Esophagus muscularis mucosa (tissue), 4 donors: ENCODE results near the gene MRC2. TPM values are rescaled to one million over a fixed set of nuclear protein-coding genes. Genes with fewer than 3 reads are reported as not detected.

Experiments used
- DNase-seq: peaks from one replicate; pipeline ENCODE4 v3.0.0-alpha.2; 2017; ENCODE audit errors: extremely low spot score
- H3K27ac ChIP-seq, 4 donors: fragments of 200-600 bp; sonication (generic); replicated peaks in 1 of 4; 1 replicate in 3 of 4; 2 replicates in 1 of 4; pipeline ENCODE4 v1.5.1; 2016 to 2019; ENCODE audit warnings: mild to moderate bottlenecking in 1 of 4
- H3K27me3 ChIP-seq, 4 donors: fragments of 200-600 bp; sonication (generic); one replicate each; pipeline versions ENCODE4 v1.5.1 to v1.6.0; 2016 to 2019
- H3K36me3 ChIP-seq, 4 donors: fragments of 200-600 bp; sonication (generic); one replicate each; pipeline ENCODE4 v1.5.1; 2016 to 2019
- H3K4me1 ChIP-seq, 4 donors: fragments of 200-600 bp; sonication (generic); one replicate each; pipeline ENCODE4 v1.5.1; 2016 to 2019
- H3K4me3 ChIP-seq, 4 donors: fragments of 200-600 bp; sonication (generic); 1 replicate in 2 of 4; 2 replicates in 2 of 4; pipeline ENCODE4 v1.5.1; 2016 to 2019; ENCODE audit warnings: mild to moderate bottlenecking in 4 of 4, moderate library complexity in 1 of 4
- H3K9me3 ChIP-seq, 4 donors: fragments of 200-600 bp; sonication (generic); 1 replicate in 3 of 4; 2 replicates in 1 of 4; pipeline ENCODE4 v1.5.1; 2016 to 2019
- CTCF ChIP-seq, 3 experiments: fragments of 200-600 bp in 2 of 3; fragments of 450-650 bp in 1 of 3; sonication (generic) in 2 of 3; IDR thresholded peaks; one replicate each; pipeline ENCODE4 v1.5.1; 2017 to 2019; ENCODE audit warnings: antibody characterized with exemption in 3 of 3, mild to moderate bottlenecking in 2 of 3, moderate library complexity in 1 of 3
- EP300 ChIP-seq: sonication (generic); formaldehyde crosslinking; IDR thresholded peaks from one replicate; pipeline ENCODE4 v1.6.1; 2017; ENCODE audit warnings: antibody characterized with exemption
- POLR2A ChIP-seq: fragments of 450-650 bp; IDR thresholded peaks from one replicate; pipeline ENCODE4 v1.6.1; 2017; ENCODE audit warnings: antibody characterized with exemption, moderate library complexity, mild to moderate bottlenecking, low read depth
- POLR2AphosphoS5 ChIP-seq, 2 donors: sonication (generic); formaldehyde crosslinking; IDR thresholded peaks; one replicate each; pipeline ENCODE4 v1.6.1; 2017; ENCODE audit warnings: antibody characterized with exemption in 2 of 2
- WGBS: methylation state at CpG from one replicate; pipeline ENCODE4 v1.1.5; 2018; 5-methylcytosine and 5-hydroxymethylcytosine counted together
- intact Hi-C: fragments of 100-400 bp; cut with DNase I; formaldehyde crosslinking; loops from one replicate; pipeline ENCODE4 v1.15.1; 2023
- total RNA-seq, 4 donors: library from RNA; depleted of rRNA; stranded (reverse); fragments of >200 nt; gene quantifications; one replicate each; pipeline versions ENCODE4 v1.1.0 to v1.2.1, GENCODE V29; 2016

Gene MRC2
- total RNA-seq, 4 donors from 2014 or later: 31.0 to 57.7 (median 40.4) TPM

- Histone ChIP-seq H3K9me3 (peaks cover 0 to 8% (median 6%) of the 10 kb centered on the region in 4 donors), H3K27ac (no peak overlapping the region), H3K4me3 (no peak overlapping the region), H3K36me3 (no peaks in the 10 kb centered on the region), H3K27me3 (no peaks in the 10 kb centered on the region), H3K4me1 (no peaks in the 10 kb centered on the region)
- intact Hi-C loops: no loop called here
- no peak for TF ChIP-seq CTCF (IDR thresholded peaks at IDR 0.05)
- no peak for TF ChIP-seq POLR2A
- no peak for TF ChIP-seq POLR2AphosphoS5 (IDR thresholded peaks at IDR 0.05)
- no peak for TF ChIP-seq EP300
- DNase-seq: no peak
- WGBS: 71% methylated on average over 5 of the region's 8 CpGs
Observed at GRCh38 chr17:62712171-62712581, 84.7 kb downstream of the MRC2 start.

GRCh38 chr17:62713086-62713881 lies 85.8 kb downstream of the MRC2 start:
- intact Hi-C loops: no loop called here
- no peaks in the 10 kb centered on the region for H3K27me3 ChIP-seq
- WGBS: 87% methylated on average over 16 of the region's 17 CpGs
- H3K4me1 ChIP-seq: no peaks in the 10 kb centered on the region
- H3K4me3 ChIP-seq: no peak overlapping the region
- peaks cover 0 to 7% (median 6%) of the 10 kb centered on the region in 4 donors for H3K9me3 ChIP-seq
- DNase-seq: no peak
- TF ChIP-seq EP300: no peak
- no peak for TF ChIP-seq CTCF (IDR thresholded peaks at IDR 0.05)
- TF ChIP-seq POLR2AphosphoS5 (IDR thresholded peaks at IDR 0.05): no peak
- TF ChIP-seq POLR2A: no peak
- H3K36me3 ChIP-seq: no peaks in the 10 kb centered on the region
- no peak overlapping the region for H3K27ac ChIP-seq

- Histone ChIP-seq H3K36me3 (no peaks in the 10 kb centered on the region), H3K4me3 (no peak overlapping the region), H3K27ac (no peak overlapping the region), H3K4me1 (no peaks in the 10 kb centered on the region), H3K27me3 (no peaks in the 10 kb centered on the region), H3K9me3 (no peaks in the 10 kb centered on the region)
- intact Hi-C loops: no loop called here
- TF ChIP-seq CTCF (IDR thresholded peaks at IDR 0.05): no peak
- no peak for TF ChIP-seq POLR2A
- TF ChIP-seq POLR2AphosphoS5 (IDR thresholded peaks at IDR 0.05): no peak
- TF ChIP-seq EP300: no peak
- no peak for DNase-seq
- 93% methylated on average over 8 of the region's 8 CpGs for WGBS
Observed at GRCh38 chr17:62714016-62714777, 86.7 kb downstream of the MRC2 start.

- intact Hi-C loops: no loop called here
- no peaks in the 10 kb centered on the region for H3K9me3 ChIP-seq
- WGBS: 97% methylated on average over 16 of the region's 18 CpGs
- no peak for DNase-seq
- H3K36me3 ChIP-seq: no peaks in the 10 kb centered on the region
- H3K4me1 ChIP-seq: no peaks in the 10 kb centered on the region
- H3K4me3 ChIP-seq: no peak overlapping the region
- TF ChIP-seq POLR2AphosphoS5 (IDR thresholded peaks at IDR 0.05) (no peak), EP300 (no peak), POLR2A (no peak), CTCF (IDR thresholded peaks at IDR 0.05) (no peak)
- peaks cover 0 to 5% (median 0%) of the 10 kb centered on the region in 4 donors for H3K27me3 ChIP-seq
- H3K27ac ChIP-seq: no peak overlapping the region
Observed at GRCh38 chr17:62715882-62716390, 88.5 kb downstream of the MRC2 start.
